Transverse colon (tissue), 4 donors: ENCODE results near the gene LZTFL1. TPM values are rescaled to one million over a fixed set of nuclear protein-coding genes. Genes with fewer than 3 reads are reported as not detected.

ENCODE experiments used
- DNase-seq: peaks from one replicate; pipeline ENCODE4 v3.0.0-alpha.2; 2019
- H3K27ac ChIP-seq, 4 donors: fragments of 200-600 bp; sonication (generic); 2 replicates each; pipeline ENCODE4 v1.5.1; 2016 to 2018; ENCODE audit warnings: inconsistent platforms in 4 of 4
- H3K27me3 ChIP-seq: fragments of 200-600 bp; sonication (generic); 2 replicates; pipeline ENCODE4 v1.5.1; 2017; ENCODE audit warnings: inconsistent platforms
- H3K36me3 ChIP-seq, 4 donors: fragments of 200-600 bp; sonication (generic); 2 replicates each; pipeline ENCODE4 v1.5.1; 2017 to 2019; ENCODE audit warnings: inconsistent platforms in 4 of 4
- H3K4me1 ChIP-seq, 4 donors: fragments of 200-600 bp; sonication (generic); 2 replicates each; pipeline ENCODE4 v1.5.1; 2017 to 2020; ENCODE audit warnings: inconsistent platforms in 4 of 4
- H3K4me3 ChIP-seq, 4 donors: fragments of 200-600 bp; sonication (generic); 1 replicate in 1 of 4; 2 replicates in 3 of 4; pipeline versions ENCODE4 v1.5.1 to v1.6.1; 2017 to 2019; ENCODE audit warnings: inconsistent platforms in 4 of 4
- H3K9me3 ChIP-seq, 2 donors: fragments of 200-600 bp; sonication (generic); 2 replicates each; pipeline ENCODE4 v1.5.1; 2017 to 2019; ENCODE audit warnings: inconsistent platforms in 2 of 2
- EP300 ChIP-seq: sonication (generic); formaldehyde crosslinking; IDR thresholded peaks from one replicate; pipeline ENCODE4 v1.6.1; 2017; ENCODE audit warnings: antibody characterized with exemption, low read depth
- POLR2A ChIP-seq: fragments of 450-650 bp; IDR thresholded peaks from one replicate; pipeline ENCODE4 v1.6.1; 2016; ENCODE audit warnings: antibody characterized with exemption, mild to moderate bottlenecking, moderate library complexity
- POLR2AphosphoS5 ChIP-seq, 3 donors: sonication (generic); formaldehyde crosslinking; IDR thresholded peaks; one replicate each; pipeline ENCODE4 v1.6.1; 2016; ENCODE audit warnings: antibody characterized with exemption in 3 of 3
- WGBS, 2 donors: methylation state at CpG; one replicate each; pipeline ENCODE4 v1.1.5; 2018; ENCODE audit warnings: low coverage in 1 of 2; 5-methylcytosine and 5-hydroxymethylcytosine counted together
- in situ Hi-C, 4 donors: fragments of 200-750 bp; cut with MboI; loops; one replicate each; pipeline versions ENCODE4 v1.15.0 to v1.15.1; 2017; ENCODE audit warnings: low sequenced_read_pairs in 3 of 4, low pct_ligation_motif_present in 1 of 4, low pct_unique_long_range_greater_than_20kb in 1 of 4
- intact Hi-C: fragments of 100-400 bp; cut with DNase I; formaldehyde crosslinking; loops from one replicate; pipeline ENCODE4 v1.15.1; 2023; ENCODE audit warnings: low total_unique reads
- total RNA-seq, 4 donors: library from RNA; depleted of rRNA; stranded (reverse); fragments of >200 nt; gene quantifications; one replicate each; pipeline ENCODE4 v1.1.0, GENCODE V29; 2016
- TF ChIP-seq, protein P1 (sequence below), 5 experiments: fragments of 200-600 bp in 3 of 5; fragments of 450-650 bp in 2 of 5; sonication (generic) in 3 of 5; IDR thresholded peaks; 1 replicate in 2 of 5; 2 replicates in 3 of 5; pipeline ENCODE4 v1.5.1; 2016 to 2017; ENCODE audit warnings: antibody characterized with exemption in 5 of 5, inconsistent platforms in 3 of 5, mild to moderate bottlenecking in 2 of 5, moderate library complexity in 1 of 5

Gene LZTFL1
- total RNA-seq, 4 donors from 2014 or later, result 3.7 to 10.3 (median 7.8) TPM

DNA sequence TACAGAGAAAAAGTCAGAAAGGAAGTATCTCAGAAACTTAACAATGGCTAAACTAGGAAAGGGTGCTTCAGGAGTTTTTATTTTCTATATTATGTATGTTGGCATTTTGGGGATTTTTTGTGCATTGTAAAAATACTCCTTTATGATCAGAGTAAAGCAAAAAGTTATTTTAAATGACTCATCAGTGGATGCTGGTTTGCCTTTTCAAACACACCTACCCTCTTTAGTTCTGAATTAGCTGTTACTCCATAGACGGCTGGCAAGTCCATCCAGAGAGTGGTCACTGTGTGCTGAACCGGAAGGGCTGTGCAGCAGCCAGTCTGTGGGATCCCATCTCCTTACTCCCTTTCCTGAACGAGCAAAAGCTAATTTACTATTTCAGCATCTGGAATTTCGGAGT lies 45.4 kb upstream of the LZTFL1 start:
- Histone ChIP-seq H3K27me3 (no peaks in the 10 kb centered on the region), H3K9me3 (no peaks in the 10 kb centered on the region), H3K27ac (no peak overlapping the region), H3K36me3 (no peaks in the 10 kb centered on the region), H3K4me1 (peaks cover 0 to 4% (median 0%) of the 10 kb centered on the region in 4 donors), H3K4me3 (no peak overlapping the region)
- no peak for DNase-seq
- intact Hi-C loops, result no loop called here
- WGBS, 2 donors, result 73 to 81% methylated on average over 4 of the region's 4 CpGs
- TF ChIP-seq EP300 (no peak), POLR2A (no peak), POLR2AphosphoS5 (IDR thresholded peaks at IDR 0.05) (no peak)
- TF ChIP-seq, protein P1, sequence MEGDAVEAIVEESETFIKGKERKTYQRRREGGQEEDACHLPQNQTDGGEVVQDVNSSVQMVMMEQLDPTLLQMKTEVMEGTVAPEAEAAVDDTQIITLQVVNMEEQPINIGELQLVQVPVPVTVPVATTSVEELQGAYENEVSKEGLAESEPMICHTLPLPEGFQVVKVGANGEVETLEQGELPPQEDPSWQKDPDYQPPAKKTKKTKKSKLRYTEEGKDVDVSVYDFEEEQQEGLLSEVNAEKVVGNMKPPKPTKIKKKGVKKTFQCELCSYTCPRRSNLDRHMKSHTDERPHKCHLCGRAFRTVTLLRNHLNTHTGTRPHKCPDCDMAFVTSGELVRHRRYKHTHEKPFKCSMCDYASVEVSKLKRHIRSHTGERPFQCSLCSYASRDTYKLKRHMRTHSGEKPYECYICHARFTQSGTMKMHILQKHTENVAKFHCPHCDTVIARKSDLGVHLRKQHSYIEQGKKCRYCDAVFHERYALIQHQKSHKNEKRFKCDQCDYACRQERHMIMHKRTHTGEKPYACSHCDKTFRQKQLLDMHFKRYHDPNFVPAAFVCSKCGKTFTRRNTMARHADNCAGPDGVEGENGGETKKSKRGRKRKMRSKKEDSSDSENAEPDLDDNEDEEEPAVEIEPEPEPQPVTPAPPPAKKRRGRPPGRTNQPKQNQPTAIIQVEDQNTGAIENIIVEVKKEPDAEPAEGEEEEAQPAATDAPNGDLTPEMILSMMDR (IDR thresholded peaks at IDR 0.05), result no peak
- in situ Hi-C loops, result no loop called here

DNA sequence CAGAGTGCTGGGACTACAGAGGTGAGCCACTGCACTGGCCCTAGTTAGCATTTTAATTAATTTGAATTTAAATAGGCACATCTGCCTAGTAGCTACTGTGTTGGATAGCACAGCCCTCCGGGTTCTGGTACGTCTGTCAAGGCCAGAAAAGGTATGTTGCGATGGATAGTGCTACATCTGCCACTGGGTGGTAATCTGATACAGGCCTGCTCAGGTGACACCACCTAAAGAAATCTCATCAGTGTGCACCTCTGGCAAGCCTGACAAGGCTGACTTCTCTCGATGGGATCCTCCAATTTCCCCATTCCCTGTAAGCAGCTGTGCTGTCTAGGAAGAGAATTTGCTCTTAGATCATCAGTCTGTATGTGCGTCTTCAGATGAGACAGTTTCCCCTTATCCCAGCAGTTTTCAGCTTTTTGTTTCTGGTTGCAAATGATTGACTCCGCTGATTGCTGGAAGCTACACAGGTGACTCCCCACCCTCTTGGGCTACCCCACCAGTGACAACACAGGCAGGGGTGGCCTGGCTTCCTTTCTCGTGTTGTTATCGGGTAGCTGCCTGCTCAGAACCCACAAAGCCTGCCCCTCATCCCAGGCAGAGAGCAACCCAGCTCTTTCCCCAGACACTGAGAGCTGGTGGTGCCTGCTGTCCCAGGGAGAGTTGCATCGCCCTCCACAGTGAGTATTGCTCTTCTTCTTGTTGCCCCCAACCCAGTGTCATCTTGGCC lies 44.2 kb upstream of the LZTFL1 start, which contains the start of gene CCR9:
Gene CCR9 (plus strand): TSS at position 565 of the 727 bp plus-strand sequence. CDS start 8,391 bp downstream, outside the sequence.
- H3K27ac ChIP-seq, result no peak within 1 kb of the TSS
- no peaks in the 10 kb centered on the region for H3K36me3 ChIP-seq
- H3K4me3 ChIP-seq, result no peak within 1 kb of the TSS
- TF ChIP-seq POLR2A (no peak), EP300 (no peak), POLR2AphosphoS5 (IDR thresholded peaks at IDR 0.05) (no peak)
- TF ChIP-seq, protein P1 (IDR thresholded peaks at IDR 0.05), result no peak
- no peak for DNase-seq
- intact Hi-C loops, result no loop called here
- in situ Hi-C loops, result no loop called here
- 94% methylated on average over 9 of the region's 9 CpGs; no CpG with 5 or more reads in 1 of the 2 donors for WGBS, 2 donors
- peaks cover 0 to 4% (median 0%) of the 10 kb centered on the region in 4 donors for H3K4me1 ChIP-seq
- H3K9me3 ChIP-seq, result no peaks in the 10 kb centered on the region
- no peaks in the 10 kb centered on the region for H3K27me3 ChIP-seq

DNA sequence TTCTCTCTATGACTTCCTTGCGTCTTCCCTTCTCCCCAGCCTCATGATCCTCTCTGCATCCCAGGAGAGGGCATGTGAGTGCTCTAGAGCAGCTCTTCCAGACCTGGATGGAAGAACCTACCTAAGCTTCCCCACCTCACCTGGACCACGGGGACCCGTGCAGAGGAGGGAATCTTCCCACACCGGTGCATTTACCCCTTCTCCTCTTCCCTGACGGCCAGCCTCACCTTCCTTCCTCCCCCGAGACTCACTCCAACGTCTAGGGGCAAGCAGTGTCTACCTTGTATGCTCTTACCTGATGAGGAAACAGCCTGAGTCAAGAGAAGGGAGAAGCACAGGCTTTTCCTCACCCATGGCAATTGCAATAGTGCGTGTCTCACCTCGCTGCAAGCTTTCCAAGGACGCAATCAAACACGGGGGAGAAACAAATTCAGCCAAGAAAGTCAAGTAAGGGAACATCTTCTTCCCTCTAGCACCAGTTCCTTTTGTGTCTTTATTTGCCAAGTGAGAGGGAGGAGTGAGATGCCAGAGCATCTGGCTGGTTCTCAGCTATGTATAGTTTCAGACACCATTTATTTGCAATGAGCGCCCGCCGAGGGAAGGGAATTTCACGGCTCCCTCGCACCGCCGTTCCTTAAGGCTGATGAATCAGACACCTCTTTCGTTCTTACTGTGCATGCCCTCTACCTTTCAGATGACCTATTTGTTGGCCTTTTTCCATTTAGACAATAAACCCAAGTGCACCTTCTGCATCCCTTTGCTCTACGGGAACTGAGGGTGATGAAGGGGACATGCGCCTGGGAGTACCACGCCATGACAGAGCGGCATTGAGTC lies 42.7 kb upstream of the LZTFL1 start:
- H3K4me3 ChIP-seq, result no peak overlapping the region
- H3K27me3 ChIP-seq, result no peaks in the 10 kb centered on the region
- in situ Hi-C loops (no loop called here), intact Hi-C loops (no loop called here)
- no peaks in the 10 kb centered on the region for H3K4me1 ChIP-seq
- WGBS, 2 donors, result 72 to 80% methylated on average over 10 to 23 of the region's 23 CpGs
- H3K9me3 ChIP-seq, result no peaks in the 10 kb centered on the region
- H3K27ac ChIP-seq, result no peak overlapping the region
- DNase-seq, result no peak
- H3K36me3 ChIP-seq, result no peaks in the 10 kb centered on the region
- TF ChIP-seq POLR2A (no peak), EP300 (no peak)
- TF ChIP-seq, protein P1 (IDR thresholded peaks at IDR 0.05), result no peak
